ENCODE results near the gene FAM234A.
"Not testable (repeated sequence)": the region's sequence is repeated elsewhere in the genome, so short reads cannot be mapped to it uniquely, and the experiment has no call there.

FAM234A gene, protein sequence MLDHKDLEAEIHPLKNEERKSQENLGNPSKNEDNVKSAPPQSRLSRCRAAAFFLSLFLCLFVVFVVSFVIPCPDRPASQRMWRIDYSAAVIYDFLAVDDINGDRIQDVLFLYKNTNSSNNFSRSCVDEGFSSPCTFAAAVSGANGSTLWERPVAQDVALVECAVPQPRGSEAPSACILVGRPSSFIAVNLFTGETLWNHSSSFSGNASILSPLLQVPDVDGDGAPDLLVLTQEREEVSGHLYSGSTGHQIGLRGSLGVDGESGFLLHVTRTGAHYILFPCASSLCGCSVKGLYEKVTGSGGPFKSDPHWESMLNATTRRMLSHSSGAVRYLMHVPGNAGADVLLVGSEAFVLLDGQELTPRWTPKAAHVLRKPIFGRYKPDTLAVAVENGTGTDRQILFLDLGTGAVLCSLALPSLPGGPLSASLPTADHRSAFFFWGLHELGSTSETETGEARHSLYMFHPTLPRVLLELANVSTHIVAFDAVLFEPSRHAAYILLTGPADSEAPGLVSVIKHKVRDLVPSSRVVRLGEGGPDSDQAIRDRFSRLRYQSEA

DNA sequence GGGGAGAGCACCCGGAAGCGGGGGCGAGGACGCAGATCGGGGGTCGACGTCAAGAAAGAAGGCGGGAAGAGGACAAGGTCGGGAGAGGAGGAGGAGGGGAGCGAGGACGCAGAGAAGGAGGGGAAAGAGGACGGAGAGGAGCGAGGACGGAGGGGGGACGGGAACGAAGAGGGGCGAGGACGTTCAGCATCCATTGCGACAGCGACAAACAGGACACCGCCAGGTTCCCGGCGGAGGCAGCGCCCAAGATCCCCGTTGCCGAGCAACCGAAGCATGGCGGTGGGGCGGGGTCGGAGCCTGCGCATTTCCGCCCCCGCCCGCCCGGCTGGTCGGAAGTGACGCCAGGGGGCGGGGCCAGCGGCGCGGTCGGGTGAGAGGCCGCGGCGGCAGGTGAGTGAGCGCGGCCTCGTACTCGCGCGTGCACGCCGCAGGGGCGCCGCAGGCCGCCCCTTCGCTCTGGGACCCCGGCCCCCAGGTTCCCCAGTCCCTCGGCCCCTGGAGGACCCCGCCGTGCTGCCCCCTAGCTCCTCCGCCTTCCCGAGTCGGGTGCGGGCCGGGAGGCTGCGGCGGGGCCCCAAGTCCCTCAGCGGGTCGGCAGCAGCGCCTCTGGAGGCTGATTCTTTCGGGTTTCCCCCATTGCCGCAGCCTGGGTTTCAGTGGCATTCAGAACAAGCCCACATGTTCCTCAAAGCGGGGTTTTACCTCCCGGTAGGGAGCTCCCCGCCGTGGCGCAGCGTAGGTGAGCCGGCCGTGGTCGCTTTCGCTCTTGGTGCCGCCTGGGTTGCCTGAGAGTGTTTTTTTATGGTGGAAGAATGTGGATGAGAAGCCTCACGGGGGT is at the start of gene FAM234A:
TSS of gene FAM234A (plus strand) at position 354 of the 838 bp plus-strand sequence. CDS start 19,593 bp downstream, outside the sequence.
- DNase-seq (ENCODE audit: low spot score): peak; percentile 98

DNA sequence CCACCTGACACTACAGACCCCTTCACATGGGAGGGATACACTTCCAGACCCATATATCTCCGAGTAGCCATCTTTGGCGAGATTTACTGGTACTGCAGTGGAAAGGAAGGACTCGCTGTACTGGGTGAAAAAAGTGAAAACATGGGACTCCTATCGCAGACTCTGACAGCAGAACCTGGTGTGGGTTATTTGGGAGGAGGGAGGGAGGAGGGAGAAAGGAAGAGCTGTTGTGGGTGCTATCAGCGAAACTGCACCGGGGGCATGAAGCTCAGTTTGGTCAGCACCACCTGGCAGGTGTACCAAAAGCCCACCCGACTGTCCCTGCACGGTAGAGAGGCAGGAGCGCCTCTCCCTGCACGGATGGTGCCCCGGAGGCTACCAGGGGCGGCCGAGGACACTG is 49.4 kb upstream of the FAM234A start:
- no peak for DNase-seq (ENCODE audit: low spot score)

DNA sequence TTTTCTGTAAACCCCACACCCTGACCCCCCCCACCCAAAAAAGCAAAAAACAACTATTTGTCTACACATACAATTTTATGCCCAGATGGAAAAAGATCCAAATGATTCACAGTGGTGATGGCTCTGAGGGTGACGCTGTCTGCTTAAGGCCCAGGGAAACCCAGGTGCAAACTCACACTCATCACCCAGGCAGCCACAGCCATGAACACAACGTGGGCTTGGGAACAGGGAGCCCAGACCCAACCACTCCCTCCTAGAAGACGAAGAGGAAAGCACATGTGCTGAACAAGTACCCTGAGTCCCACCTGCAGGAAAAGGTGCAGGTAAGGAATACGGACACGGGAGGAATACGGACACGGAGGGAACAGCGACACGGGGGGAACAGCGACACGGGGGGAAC is 48.9 kb upstream of the FAM234A start:
- DNase-seq (ENCODE audit: low spot score): no peak

DNA sequence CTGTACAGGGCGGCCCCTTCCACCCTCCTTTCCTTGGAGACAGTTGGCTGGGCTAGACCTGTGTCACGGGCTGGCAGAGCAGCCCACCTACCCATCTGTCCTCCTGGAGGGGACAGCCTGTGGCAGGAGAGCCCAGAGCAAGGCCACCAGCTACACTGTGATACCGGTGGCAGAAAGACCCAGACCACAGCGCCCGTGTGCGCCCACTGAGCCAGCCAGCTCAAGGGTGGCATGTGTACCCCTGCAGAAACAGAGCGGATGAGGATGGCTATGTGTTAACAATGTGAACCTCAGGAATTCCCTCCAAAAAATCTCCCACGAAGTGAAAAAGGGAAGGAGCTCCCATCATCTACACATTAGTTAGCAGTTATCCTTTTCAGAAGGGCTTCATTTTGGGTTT is 47.3 kb upstream of the FAM234A start:
- DNase-seq (ENCODE audit: low spot score): no peak

DNA sequence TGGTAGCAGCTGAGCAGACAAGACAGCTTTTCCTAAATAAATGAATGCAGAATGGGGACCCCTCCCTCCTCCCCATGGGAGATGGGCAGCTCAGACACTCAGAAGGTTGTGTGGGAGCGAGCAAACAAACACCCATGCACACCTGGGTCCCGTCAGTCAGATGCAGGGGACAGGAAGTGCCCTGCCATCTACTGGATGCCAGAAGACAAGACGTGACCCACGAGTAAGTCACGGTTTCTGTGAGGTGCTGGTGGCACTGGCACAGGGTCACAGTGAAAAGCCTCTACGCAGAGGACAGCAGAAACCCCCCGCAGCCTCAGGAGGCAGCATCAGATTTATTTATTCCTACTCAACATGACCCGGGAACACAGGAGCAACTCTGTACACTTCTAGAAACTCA is 45.9 kb upstream of the FAM234A start:
- DNase-seq (ENCODE audit: low spot score): peak; percentile 17

DNA sequence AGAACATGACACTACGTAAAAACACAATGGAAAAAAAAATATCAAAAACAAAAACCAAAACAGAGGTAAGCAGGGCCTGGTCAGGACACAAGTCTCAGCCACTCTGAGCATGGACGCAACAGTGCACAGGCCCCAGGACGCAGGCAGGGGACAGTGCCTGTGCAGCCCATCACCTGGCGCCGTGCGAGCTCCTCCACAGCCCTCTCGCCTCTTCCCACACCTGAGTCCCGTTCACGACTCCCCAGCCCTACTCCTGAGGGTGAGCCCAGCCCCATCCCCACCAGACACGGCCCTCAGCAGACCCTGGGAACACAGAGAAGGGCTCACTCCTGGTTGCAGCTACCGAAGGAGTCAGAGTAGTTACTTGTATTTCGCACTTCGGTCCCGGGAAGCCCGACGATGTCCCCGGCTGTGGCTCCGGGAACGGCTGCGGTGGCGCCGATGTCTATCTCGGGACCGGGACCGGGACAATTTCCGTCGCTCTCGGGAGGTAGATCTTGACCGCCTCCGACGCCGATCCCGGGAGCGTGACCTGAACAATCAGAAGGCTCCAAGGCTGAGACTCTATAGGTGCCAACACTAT is 44.9 kb upstream of the FAM234A start:
- no peak for DNase-seq (ENCODE audit: low spot score)

DNA sequence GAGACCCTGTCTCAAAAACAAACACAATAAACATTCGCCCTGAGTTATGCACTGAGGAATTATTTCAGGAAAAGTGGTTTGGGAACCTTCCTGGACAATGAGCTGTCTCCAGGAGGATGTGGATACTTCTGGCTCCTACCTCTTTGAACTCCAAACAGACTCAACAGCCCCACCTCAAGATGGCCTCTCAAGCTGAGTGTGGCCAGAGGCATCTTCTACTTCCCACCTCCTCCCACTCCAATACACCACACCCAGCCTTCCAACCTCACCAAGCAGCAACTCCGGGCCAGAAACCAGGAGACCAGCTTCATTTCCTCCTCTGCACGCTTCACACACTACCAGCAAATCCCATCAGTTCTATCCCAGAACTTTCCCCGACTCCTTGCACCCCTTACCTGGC is 42.8 kb upstream of the FAM234A start:
- DNase-seq (ENCODE audit: low spot score): peak; percentile 15

DNA sequence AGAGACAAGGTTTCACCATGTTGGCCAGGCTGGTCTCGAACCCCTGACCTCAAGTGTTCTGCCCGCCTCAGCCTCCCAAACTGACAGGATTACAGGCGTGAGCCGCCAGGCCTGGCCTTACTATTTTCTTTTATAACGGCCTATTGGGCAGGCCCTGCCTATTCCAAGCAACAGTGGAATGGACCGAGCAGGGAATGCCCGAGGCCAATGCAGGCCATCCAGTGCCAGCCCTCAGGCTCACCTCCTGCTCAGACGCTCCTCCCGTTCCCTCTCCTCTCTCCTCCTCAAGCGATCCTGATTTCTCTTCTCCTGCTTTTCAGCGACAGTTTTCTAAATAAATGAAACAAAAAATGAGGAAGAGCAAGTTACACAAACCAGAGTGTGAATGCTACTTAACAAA is 41.9 kb upstream of the FAM234A start:
- no peak for DNase-seq (ENCODE audit: low spot score)

DNA sequence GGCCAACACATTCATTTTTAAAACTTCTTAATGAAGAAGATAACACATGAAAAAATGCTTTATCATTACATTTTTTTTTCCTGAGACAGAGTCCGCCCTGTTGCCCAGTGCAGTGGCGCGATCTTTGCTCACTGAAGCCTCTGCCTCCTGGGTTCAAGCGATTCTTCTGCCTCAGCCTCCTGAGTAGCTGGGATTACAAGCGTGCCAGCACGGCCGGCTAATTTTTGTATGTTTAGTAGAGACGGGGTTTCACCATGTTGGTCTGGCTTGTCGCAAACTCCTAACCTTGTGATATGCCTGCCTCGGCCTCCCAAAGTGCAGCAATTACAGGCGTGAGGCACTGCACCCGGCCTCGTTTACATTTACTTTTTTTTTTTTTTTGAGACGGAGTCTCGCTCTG is 41.2 kb upstream of the FAM234A start:
- DNase-seq (ENCODE audit: low spot score): no peak

DNA sequence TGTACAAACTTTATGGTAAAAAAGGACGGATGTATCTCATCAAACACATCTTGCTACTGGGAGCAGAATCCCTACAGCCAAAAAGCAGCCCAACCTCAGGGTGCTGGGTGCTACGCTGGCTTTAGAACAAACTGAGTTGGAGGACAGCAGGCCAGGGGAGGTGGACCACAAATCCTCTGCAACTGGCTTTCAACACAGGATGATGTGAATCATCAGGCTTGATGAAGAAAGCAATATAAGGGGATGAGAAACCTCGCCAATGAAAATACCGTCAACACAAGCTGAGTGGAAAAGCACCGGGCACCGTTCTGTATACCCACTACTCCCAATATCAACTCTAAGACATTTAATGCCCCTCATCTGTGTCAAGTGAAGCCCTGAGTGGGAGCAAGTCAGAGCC is 40.1 kb upstream of the FAM234A start:
- DNase-seq (ENCODE audit: low spot score): no peak

DNA sequence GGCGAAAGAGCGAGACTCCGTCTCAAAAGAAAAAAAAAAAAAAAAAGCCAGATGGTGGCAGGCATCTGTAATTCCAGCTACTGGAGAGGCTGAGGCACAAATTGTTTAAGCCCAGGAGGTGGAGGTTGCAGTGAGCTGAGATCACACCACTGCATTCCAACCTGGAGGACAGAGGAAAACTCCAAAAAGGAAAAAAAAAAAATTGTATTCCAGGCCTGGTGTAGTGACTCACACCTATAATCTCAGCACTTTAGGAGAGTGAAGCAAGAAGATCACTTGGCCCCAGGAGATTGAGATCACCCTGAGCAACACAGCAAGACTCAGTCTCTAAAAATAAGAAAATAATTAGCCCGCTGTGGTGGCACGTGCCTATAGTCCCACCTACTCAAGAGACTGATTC is 34.2 kb upstream of the FAM234A start:
- DNase-seq (ENCODE audit: low spot score): no peak

DNA sequence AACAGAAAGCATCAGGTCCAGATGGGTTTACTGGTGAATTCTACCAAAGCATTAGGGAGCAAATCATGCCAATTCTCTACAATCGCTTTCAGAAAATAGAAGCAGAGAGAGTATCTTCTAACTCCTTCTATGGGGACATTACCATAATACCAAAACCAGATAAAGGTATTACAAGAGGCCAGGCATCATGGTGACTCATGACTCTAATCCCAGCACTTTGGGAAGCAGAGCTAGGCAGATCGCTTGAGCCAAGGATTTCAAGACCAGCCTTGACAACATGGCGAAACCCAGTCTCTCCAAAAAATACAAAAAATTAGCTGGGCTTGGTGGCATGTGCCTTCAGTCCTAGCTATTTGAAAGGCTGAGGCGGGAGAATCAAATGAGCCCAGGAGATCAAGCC is 31.4 kb upstream of the FAM234A start:
- DNase-seq (ENCODE audit: low spot score): no peak

DNA sequence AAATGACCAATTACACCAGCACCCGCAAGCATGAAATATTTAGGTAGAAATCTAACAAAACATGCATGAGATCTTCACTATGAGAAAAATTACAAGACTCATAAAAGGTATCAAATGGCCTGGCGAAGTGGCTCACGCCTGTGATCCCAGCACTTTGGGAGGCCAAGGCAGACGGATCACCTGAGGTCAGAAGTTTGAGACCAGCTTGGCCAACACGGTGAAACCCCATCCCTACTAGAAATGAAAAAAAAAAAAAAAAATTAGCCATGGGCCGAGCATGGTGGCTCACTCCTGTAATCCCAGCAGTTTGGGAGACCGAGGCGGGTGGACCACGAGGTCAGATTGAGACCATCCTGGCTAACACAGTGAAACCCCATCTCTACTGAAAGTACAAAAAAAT is 30.6 kb upstream of the FAM234A start:
- DNase-seq (ENCODE audit: low spot score): not testable (repeated sequence)

DNA sequence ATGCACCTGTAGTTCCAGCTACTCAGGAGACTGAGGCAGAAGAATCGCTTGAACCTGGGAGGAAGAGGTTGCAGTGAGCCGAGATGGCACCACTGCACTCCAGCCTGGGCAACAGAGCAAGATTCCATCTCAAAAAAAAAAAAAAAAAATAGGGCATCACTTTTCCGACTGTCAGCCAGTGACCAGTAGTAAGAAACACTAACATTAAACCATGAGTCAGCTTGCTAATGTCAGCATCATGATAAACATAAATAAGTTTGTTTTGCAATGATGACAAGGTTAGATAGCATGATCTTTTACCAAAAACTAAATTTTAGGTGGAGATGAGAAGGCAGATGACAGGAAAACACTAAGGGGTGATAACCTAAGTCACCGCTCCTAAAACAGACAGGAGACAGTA is 25.3 kb upstream of the FAM234A start:
- not testable (repeated sequence) for DNase-seq (ENCODE audit: low spot score)

DNA sequence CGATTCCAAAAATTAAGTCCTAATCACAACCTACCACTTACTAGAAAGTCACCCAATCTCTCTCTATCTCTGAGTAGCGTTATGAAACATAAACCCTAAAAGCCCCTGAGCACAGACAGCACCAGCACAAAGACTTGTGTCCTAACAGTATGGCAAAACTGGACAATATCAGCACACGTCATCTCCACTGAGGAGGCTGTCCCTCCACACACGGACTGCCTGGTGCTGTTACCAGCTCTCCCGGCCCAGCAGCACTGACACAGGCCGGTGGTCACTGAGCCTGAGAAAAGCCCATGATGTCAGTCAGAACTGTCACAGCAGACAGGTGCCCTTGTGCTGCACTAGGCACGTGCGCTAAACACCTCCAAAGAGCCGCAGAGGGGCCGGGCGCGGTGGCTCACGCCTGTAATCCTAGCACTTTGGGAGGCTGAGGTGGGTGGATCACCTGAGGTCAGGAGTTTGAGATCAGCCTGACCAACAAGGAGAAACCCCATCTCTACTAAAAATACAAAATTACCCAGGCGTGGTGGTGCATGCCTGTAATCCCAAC is 22.9 kb upstream of the FAM234A start:
- DNase-seq (ENCODE audit: low spot score): not testable (repeated sequence)

DNA sequence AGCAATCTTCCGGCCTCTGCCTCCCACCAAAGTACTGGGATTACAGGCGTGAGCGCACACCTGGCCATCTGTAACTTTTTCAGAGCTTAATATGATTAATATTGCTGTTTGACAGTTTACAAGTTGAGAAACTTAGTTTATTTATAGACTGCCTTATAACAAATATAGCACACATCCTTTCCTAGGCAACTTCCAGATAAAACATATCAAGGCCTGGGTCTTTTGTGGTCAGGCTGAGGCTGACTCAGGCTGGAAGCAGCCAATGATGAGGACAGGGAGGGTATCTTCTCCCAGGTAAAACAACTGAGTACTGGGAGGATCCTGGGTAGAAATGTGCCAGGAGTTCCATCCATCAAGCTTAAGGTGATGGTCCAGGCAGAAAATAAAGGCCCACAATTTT is 21.6 kb upstream of the FAM234A start:
- no peak for DNase-seq (ENCODE audit: low spot score)

DNA sequence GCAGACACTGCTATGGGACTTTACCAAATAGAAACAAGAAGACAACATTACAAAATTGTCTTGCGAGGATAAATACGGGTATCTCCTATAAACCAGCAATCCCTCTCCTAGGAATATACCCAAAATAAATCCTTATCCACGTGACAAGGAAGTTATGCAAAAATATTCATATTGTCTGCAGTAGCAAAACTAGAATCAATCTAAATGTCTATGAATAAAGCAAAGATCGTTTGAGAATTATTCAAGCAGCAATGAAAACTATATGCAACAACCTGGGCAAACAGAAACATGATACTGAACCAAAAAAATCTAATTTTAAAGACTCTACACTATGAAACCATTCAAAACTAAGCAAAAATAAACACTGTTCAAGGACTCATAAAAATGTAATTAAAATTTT is 14.6 kb upstream of the FAM234A start:
- DNase-seq (ENCODE audit: low spot score): no peak

DNA sequence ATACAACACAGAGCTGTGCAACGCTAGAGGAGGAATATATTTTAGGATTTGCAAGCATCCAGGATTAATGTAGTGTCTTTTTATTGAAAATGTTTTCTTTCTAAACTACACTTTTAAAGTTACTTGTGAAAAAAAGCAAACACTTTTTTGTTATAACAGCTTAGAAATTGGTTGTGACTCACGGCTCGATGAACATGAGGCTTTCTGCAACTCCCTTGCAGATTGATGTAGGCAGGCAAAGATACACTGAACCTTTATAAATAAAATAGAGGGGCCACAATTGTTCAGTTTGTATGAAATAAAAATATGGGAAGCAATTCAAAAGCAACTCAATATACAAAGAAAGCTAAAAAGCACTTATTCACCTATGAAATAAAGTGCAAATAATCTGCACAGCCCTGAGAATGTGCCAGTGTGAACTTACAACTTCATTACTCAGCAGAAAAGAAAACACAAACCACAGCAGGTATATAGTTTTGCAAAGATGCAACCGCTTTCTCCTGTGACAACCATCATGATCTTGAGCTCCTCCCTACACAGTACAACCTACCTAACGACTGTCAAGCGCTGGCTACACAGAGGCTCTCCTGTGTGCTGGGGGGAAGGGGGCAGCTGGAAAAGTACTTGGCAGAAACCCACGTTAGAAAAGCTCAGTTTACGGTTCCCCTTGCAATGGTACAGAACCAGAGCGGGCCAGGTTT is 6.3 kb upstream of the FAM234A start:
- DNase-seq (ENCODE audit: low spot score): no peak

DNA sequence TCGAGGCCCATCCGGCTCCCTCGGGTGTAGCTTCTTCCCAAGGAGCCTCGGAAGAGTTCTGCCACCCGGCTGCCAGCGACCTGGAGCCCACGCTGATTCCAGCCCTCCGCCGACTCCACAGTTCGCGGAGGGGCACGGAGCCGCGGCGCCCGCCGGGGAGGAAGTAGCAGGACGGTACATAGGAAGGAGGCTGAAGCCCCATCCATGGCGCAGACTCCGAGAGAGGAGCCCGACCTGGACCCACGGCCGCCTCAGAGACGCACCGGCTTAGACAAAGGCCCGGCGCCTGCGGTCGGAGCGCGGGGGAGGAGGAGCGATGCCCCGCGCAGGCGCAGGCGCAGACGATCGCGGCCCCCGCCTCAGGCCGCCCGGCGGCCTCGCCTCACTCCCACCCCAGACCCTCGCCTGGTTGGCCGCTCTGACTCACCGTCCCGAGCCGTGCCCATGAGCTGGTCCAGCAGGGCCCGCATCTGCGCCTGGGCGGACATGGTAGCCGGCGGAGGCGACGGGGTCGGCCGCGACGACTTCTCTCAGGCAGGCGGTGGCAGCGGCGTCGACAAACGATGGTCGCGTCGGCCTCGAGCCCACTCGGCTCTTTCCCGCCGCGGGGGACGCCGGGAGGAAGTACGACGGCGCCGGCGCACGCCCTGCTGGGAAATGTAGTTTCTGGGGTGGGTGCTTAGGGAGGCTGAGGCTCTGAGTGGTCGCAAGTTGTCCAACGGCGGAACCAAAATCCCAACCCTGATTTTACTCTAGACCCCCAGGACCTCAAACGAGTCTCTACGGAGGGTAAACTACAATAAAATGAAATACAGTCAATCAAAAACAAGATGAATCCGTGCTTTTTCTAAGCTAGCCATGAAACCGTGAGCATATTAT is 5.5 kb upstream of the FAM234A start, which contains the start of gene LUC7L:
TSS of gene LUC7L (minus strand) at position 598 of the 879 bp plus-strand sequence. CDS start at position 488, 110 bp downstream.
- DNase-seq (ENCODE audit: low spot score): peak; percentile 96

DNA sequence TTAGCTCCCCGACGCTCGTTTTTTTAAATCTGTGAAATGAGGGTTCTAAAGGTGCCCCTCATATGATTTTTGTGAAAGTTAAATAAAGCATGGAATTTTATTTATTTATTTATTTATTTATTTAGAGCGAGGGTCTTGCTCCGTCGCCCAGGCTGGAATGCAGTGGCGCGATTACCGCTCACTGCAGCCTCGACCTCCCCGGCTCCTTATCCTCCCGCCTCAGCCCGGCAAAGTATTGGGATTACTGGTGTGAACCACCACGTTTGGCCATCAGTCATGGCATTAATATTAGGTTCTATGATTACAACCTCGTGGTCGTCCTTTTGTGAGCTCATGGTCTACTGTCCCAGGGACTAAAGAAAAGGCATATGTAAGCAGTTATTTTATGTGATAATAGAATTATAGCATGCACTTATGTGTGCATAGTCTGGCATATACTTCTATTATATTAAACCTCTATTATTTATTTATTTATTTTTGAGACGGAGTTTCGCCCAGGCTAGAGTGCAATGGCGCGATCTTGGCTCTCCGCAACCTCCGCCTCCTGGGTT is 4.8 kb upstream of the FAM234A start:
- no peak for DNase-seq (ENCODE audit: low spot score)

Data from AG08396 (cell line).